ENCODE data around the gene IL36B. TPM values are rescaled to one million over a fixed set of nuclear protein-coding genes. Genes with fewer than 3 reads are reported as not detected.

Gene IL36B
- total RNA-seq, 1 donor from 2014 or later: not detected

- Histone ChIP-seq H3K4me1 (ENCODE audit: insufficient read depth, low read length) (no peaks in the 10 kb centered on the region), H2AFZ (ENCODE audit: low read depth, low read length) (no peak overlapping the region), H3K79me2 (ENCODE audit: insufficient read depth, low read length) (no peaks in the 10 kb centered on the region), H4K20me1 (ENCODE audit: insufficient read depth, low read length) (no peaks in the 10 kb centered on the region), H3K9me3 (ENCODE audit: insufficient read depth, low read depth, low read length) (no peaks in the 10 kb centered on the region), H3K36me3 (ENCODE audit: insufficient read depth, low read length) (no peaks in the 10 kb centered on the region), H3K4me3 (ENCODE audit: insufficient read depth, low read depth, low read length) (no peak overlapping the region), H3K27me3 (ENCODE audit: insufficient read depth, low read length) (peaks cover 23% of the 10 kb centered on the region), H3K27ac (ENCODE audit: low read depth, low read length) (no peak overlapping the region), H3K9ac (ENCODE audit: low read length) (no peak overlapping the region), H3K4me2 (ENCODE audit: low read length) (no peak overlapping the region)
- no peak for TF ChIP-seq EZH2 (IDR thresholded peaks at IDR 0.05; ENCODE audit: insufficient read depth, low read length)
- no peak for TF ChIP-seq CTCF (IDR thresholded peaks at IDR 0.05; ENCODE audit: insufficient read depth, low read depth, low read length)
- no peak overlapping the region for H3K27ac Mint-ChIP-seq (ENCODE audit: unreplicated experiment)
- no peaks in the 10 kb centered on the region for H3K9me3 Mint-ChIP-seq (ENCODE audit: unreplicated experiment)
- FAIRE-seq: no peak
- H3K36me3 Mint-ChIP-seq (ENCODE audit: low read depth, unreplicated experiment): no peaks in the 10 kb centered on the region
- H3K4me3 Mint-ChIP-seq (ENCODE audit: unreplicated experiment): no peak overlapping the region
- H3K4me1 Mint-ChIP-seq (ENCODE audit: low read depth, unreplicated experiment): no peaks in the 10 kb centered on the region
- H3K27me3 Mint-ChIP-seq (ENCODE audit: low read depth, unreplicated experiment): peaks cover 45% of the 10 kb centered on the region
- no peak for DNase-seq (ENCODE audit: low read depth)
These were observed 29.0 kb upstream of the IL36B start for GRCh38 chr2:113081488-113082210.

GRCh38 chr2:113080134-113080533, 27.5 kb upstream of the IL36B start:
- H3K27me3 Mint-ChIP-seq (ENCODE audit: low read depth, unreplicated experiment): peaks cover 49% of the 10 kb centered on the region
- Histone ChIP-seq H3K36me3 (ENCODE audit: insufficient read depth, low read length) (no peaks in the 10 kb centered on the region), H3K27me3 (ENCODE audit: insufficient read depth, low read length) (peaks cover 32% of the 10 kb centered on the region), H3K4me3 (ENCODE audit: insufficient read depth, low read depth, low read length) (no peak overlapping the region), H3K79me2 (ENCODE audit: insufficient read depth, low read length) (no peaks in the 10 kb centered on the region), H3K9ac (ENCODE audit: low read length) (no peak overlapping the region), H2AFZ (ENCODE audit: low read depth, low read length) (no peak overlapping the region), H4K20me1 (ENCODE audit: insufficient read depth, low read length) (no peaks in the 10 kb centered on the region), H3K27ac (ENCODE audit: low read depth, low read length) (no peak overlapping the region), H3K4me1 (ENCODE audit: insufficient read depth, low read length) (no peaks in the 10 kb centered on the region), H3K9me3 (ENCODE audit: insufficient read depth, low read depth, low read length) (no peaks in the 10 kb centered on the region), H3K4me2 (ENCODE audit: low read length) (no peak overlapping the region)
- FAIRE-seq: no peak
- H3K27ac Mint-ChIP-seq (ENCODE audit: unreplicated experiment): no peak overlapping the region
- H3K9me3 Mint-ChIP-seq (ENCODE audit: unreplicated experiment): no peaks in the 10 kb centered on the region
- no peak for DNase-seq (ENCODE audit: low read depth)
- H3K4me3 Mint-ChIP-seq (ENCODE audit: unreplicated experiment): no peak overlapping the region
- H3K4me1 Mint-ChIP-seq (ENCODE audit: low read depth, unreplicated experiment): no peaks in the 10 kb centered on the region
- H3K36me3 Mint-ChIP-seq (ENCODE audit: low read depth, unreplicated experiment): no peaks in the 10 kb centered on the region
- TF ChIP-seq CTCF (IDR thresholded peaks at IDR 0.05; ENCODE audit: insufficient read depth, low read depth, low read length): peak; percentile 86
- TF ChIP-seq EZH2 (IDR thresholded peaks at IDR 0.05; ENCODE audit: insufficient read depth, low read length): no peak

- no peak overlapping the region for H3K27ac ChIP-seq (ENCODE audit: low read depth, low read length)
- TF ChIP-seq CTCF (IDR thresholded peaks at IDR 0.05; ENCODE audit: insufficient read depth, low read depth, low read length) (no peak), EZH2 (IDR thresholded peaks at IDR 0.05; ENCODE audit: insufficient read depth, low read length) (no peak)
- no peak overlapping the region for H2AFZ ChIP-seq (ENCODE audit: low read depth, low read length)
- DNase-seq (ENCODE audit: low read depth) (peak; percentile 42), FAIRE-seq (no peak)
- no peak overlapping the region for H3K4me3 ChIP-seq (ENCODE audit: insufficient read depth, low read depth, low read length)
- Mint-ChIP-seq H3K27ac (ENCODE audit: unreplicated experiment) (no peak overlapping the region), H3K9me3 (ENCODE audit: unreplicated experiment) (no peaks in the 10 kb centered on the region), H3K4me1 (ENCODE audit: low read depth, unreplicated experiment) (no peaks in the 10 kb centered on the region), H3K27me3 (ENCODE audit: low read depth, unreplicated experiment) (peaks cover 53% of the 10 kb centered on the region), H3K36me3 (ENCODE audit: low read depth, unreplicated experiment) (no peaks in the 10 kb centered on the region), H3K4me3 (ENCODE audit: unreplicated experiment) (no peak overlapping the region)
- H3K9me3 ChIP-seq (ENCODE audit: insufficient read depth, low read depth, low read length): no peaks in the 10 kb centered on the region
- no peaks in the 10 kb centered on the region for H3K36me3 ChIP-seq (ENCODE audit: insufficient read depth, low read length)
- H4K20me1 ChIP-seq (ENCODE audit: insufficient read depth, low read length): no peaks in the 10 kb centered on the region
- no peaks in the 10 kb centered on the region for H3K79me2 ChIP-seq (ENCODE audit: insufficient read depth, low read length)
- H3K4me2 ChIP-seq (ENCODE audit: low read length): no peak overlapping the region
- no peak overlapping the region for H3K9ac ChIP-seq (ENCODE audit: low read length)
- peaks cover 29% of the 10 kb centered on the region for H3K27me3 ChIP-seq (ENCODE audit: insufficient read depth, low read length)
- no peaks in the 10 kb centered on the region for H3K4me1 ChIP-seq (ENCODE audit: insufficient read depth, low read length)
These were observed 26.5 kb upstream of the IL36B start for GRCh38 chr2:113079131-113079530.

Data from astrocyte (in vitro differentiated cells and primary cell).